SK-N-SH (cell line): ENCODE measurements around the gene UBASH3B. TPM values are rescaled to one million over a fixed set of nuclear protein-coding genes. Genes with fewer than 3 reads are reported as not detected.

Experiments used
- CTCF ChIA-PET: fragments of 300-600, 350-600 bp; formaldehyde crosslinking; extraction: SDS; loops from one replicate; lab custom pipeline; 2021; lab: Yijun Ruan, JAX
- POLR2A ChIA-PET: fragments of 350-600 bp; sonication (Branson Sonifier 250); formaldehyde crosslinking; extraction: SDS; loops from one replicate; lab custom pipeline; 2020; ENCODE audit warnings: antibody characterized with exemption, inconsistent platforms; lab: Yijun Ruan, JAX
- DNase-seq: peaks from one replicate; pipeline ENCODE4 v3.0.0; 2012
- H2AFZ ChIP-seq: fragments of 200-600 bp; sonication (generic); 2 replicates; pipeline ENCODE4 v1.8.1; 2016; ENCODE audit warnings: antibody characterized with exemption, mild to moderate bottlenecking, low read depth
- H3F3A ChIP-seq: fragments of 200-600 bp; sonication (generic); replicated peaks from 2 replicates; pipeline ENCODE3; 2016; ENCODE audit warnings: antibody characterized with exemption, mild to moderate bottlenecking; ENCODE audit not compliant: insufficient read depth
- H3K27ac ChIP-seq, 2 experiments: fragments of 200-500 bp in 1 of 2; fragments of 200-600 bp in 1 of 2; sonication (Bioruptor generic) in 1 of 2; sonication (generic), shearing (Covaris generic) in 1 of 2; 2 replicates each; pipeline versions ENCODE4 v1.5.1 to v1.6.1; 2014 to 2016; ENCODE audit warnings: low read depth in 2 of 2, inconsistent platforms in 1 of 2, low read length in 1 of 2, mild to moderate bottlenecking in 1 of 2, mixed read lengths in 1 of 2
- H3K27me3 ChIP-seq: fragments of 200-600 bp; sonication (generic), shearing (Covaris generic); 2 replicates; pipeline ENCODE4 v1.6.1; 2016; ENCODE audit warnings: mixed run types; ENCODE audit not compliant: insufficient read depth
- H3K36me3 ChIP-seq, 2 experiments: fragments of 200-500 bp in 1 of 2; fragments of 200-600 bp in 1 of 2; sonication (Bioruptor generic) in 1 of 2; sonication (generic) in 1 of 2; replicated peaks in 1 of 2; 2 replicates each; pipeline versions ENCODE3 to v1.5.1; 2014 to 2016; ENCODE audit warnings: low read length in 1 of 2, mild to moderate bottlenecking in 1 of 2; ENCODE audit not compliant: insufficient read depth in 2 of 2, control insufficient read depth in 1 of 2
- H3K4me1 ChIP-seq, 2 experiments: fragments of 200-500 bp in 1 of 2; fragments of 200-600 bp in 1 of 2; sonication (Bioruptor generic) in 1 of 2; sonication (generic), shearing (Covaris generic) in 1 of 2; 2 replicates each; pipeline versions ENCODE4 v1.5.1 to v1.6.1; 2014 to 2016; ENCODE audit warnings: low read depth in 1 of 2, low read length in 1 of 2, mixed run types in 1 of 2; ENCODE audit not compliant: insufficient read depth in 2 of 2, control insufficient read depth in 1 of 2
- H3K4me2 ChIP-seq: fragments of 200-600 bp; sonication (generic), shearing (Covaris generic); 2 replicates; pipeline ENCODE4 v1.6.1; 2017; ENCODE audit warnings: mixed run types
- H3K4me3 ChIP-seq, 2 experiments: fragments of 200-500 bp in 1 of 2; fragments of 200-600 bp in 1 of 2; sonication (Bioruptor generic) in 1 of 2; sonication (generic), shearing (Covaris generic) in 1 of 2; 2 replicates each; pipeline versions ENCODE4 v1.5.1 to v1.8.1; 2014 to 2016; ENCODE audit warnings: low read depth in 2 of 2, inconsistent platforms in 1 of 2, low read length in 1 of 2, mild to moderate bottlenecking in 1 of 2, mixed read lengths in 1 of 2, moderate library complexity in 1 of 2
- H3K79me2 ChIP-seq: fragments of 200-600 bp; sonication (generic); 2 replicates; pipeline ENCODE4 v1.8.1; 2017; ENCODE audit warnings: mild to moderate bottlenecking; ENCODE audit not compliant: insufficient read depth
- H3K9ac ChIP-seq: fragments of 200-600 bp; sonication (generic); 2 replicates; pipeline ENCODE4 v1.6.1; 2017; ENCODE audit warnings: mixed run types
- H3K9me2 ChIP-seq: fragments of 200-600 bp; sonication (generic); 2 replicates; pipeline ENCODE4 v1.6.1; 2017; ENCODE audit warnings: mixed run types
- H3K9me3 ChIP-seq: fragments of 200-600 bp; sonication (generic); 2 replicates; pipeline ENCODE4 v1.6.1; 2017; ENCODE audit warnings: mixed run types, mild to moderate bottlenecking, moderate library complexity
- H4K20me1 ChIP-seq: fragments of 200-600 bp; sonication (generic); 2 replicates; pipeline ENCODE4 v1.6.1; 2017; ENCODE audit warnings: mild to moderate bottlenecking, mixed run types; ENCODE audit not compliant: insufficient read depth
- EZH2phosphoT487 ChIP-seq: fragments of 200-600 bp; sonication (generic); IDR thresholded peaks from 2 replicates; pipeline ENCODE4 v1.6.1; 2017; ENCODE audit warnings: low read depth, mixed run types, mild to moderate bottlenecking, antibody characterized with exemption, moderate library complexity, borderline replicate concordance
- FOSL2 ChIP-seq: IDR thresholded peaks from 2 replicates; pipeline ENCODE4 v1.4.0; 2012; ENCODE audit warnings: low read depth, mild to moderate bottlenecking, moderate library complexity, borderline replicate concordance
- FOXJ3 ChIP-seq: sonication (generic); formaldehyde crosslinking; IDR thresholded peaks from 2 replicates; pipeline ENCODE4 v1.5.1; 2020; ENCODE audit warnings: mild to moderate bottlenecking, missing genetic modification reagents
- FOXM1 ChIP-seq: IDR thresholded peaks from 2 replicates; pipeline ENCODE4 v1.4.0; 2012; ENCODE audit warnings: low read depth, mild to moderate bottlenecking
- GATA2 ChIP-seq: sonication (generic); formaldehyde crosslinking; IDR thresholded peaks from 2 replicates; pipeline ENCODE4 v1.5.0; 2020; ENCODE audit warnings: mild to moderate bottlenecking, missing genetic modification reagents
- JUND ChIP-seq: IDR thresholded peaks from 2 replicates; pipeline ENCODE4 v1.4.0; 2012
- MEF2A ChIP-seq: IDR thresholded peaks from 2 replicates; pipeline ENCODE4 v1.4.0; 2012; ENCODE audit warnings: low read depth, borderline replicate concordance
- NRF1 ChIP-seq: IDR thresholded peaks from 2 replicates; pipeline ENCODE4 v1.6.1; 2012; ENCODE audit warnings: low read depth, mild to moderate bottlenecking, low read length
- RXRA ChIP-seq: IDR thresholded peaks from 2 replicates; pipeline ENCODE4 v1.4.0; 2012; ENCODE audit warnings: low read depth, mild to moderate bottlenecking, borderline replicate concordance
- SIN3A ChIP-seq: IDR thresholded peaks from 2 replicates; pipeline ENCODE4 v1.6.1; 2012; ENCODE audit warnings: low read depth, mild to moderate bottlenecking, low read length, moderate library complexity, borderline replicate concordance
- TCF12 ChIP-seq: IDR thresholded peaks from 2 replicates; pipeline ENCODE4 v1.4.0; 2012
- YY1 ChIP-seq: IDR thresholded peaks from 2 replicates; pipeline ENCODE4 v1.4.0; 2012; ENCODE audit warnings: low read depth, mild to moderate bottlenecking
- WGBS: methylation state at CpG from one replicate; pipeline ENCODE4 v1.1.6; 2017; ENCODE audit warnings: low lambda C conversion rate; 5-methylcytosine and 5-hydroxymethylcytosine counted together
- polyA plus RNA-seq, 3 experiments: library from polyadenylated mRNA; depleted of rRNA; stranded (reverse); fragments of >200 nt; gene quantifications; 2 replicates each; pipeline ENCODE4 v1.2.3, GENCODE V29; 2012
- TF ChIP-seq, protein P1 (sequence below): fragments of 150-350 bp; IDR thresholded peaks from 2 replicates; pipeline ENCODE4 v1.6.1; 2017; ENCODE audit warnings: antibody characterized with exemption, low read length, low read depth, borderline replicate concordance
- TF ChIP-seq, protein P2 (sequence below): IDR thresholded peaks from 2 replicates; pipeline ENCODE4 v1.4.0; 2012; ENCODE audit warnings: low read depth, borderline replicate concordance
- TF ChIP-seq, protein P3 (sequence below): IDR thresholded peaks from 2 replicates; pipeline ENCODE4 v1.4.0; 2012; ENCODE audit warnings: low read depth
- TF ChIP-seq, protein P4 (sequence below): IDR thresholded peaks from 2 replicates; pipeline ENCODE4 v1.4.0; 2012; ENCODE audit warnings: low read depth, borderline replicate concordance

Gene UBASH3B
- polyA plus RNA-seq, 1 of the 3 experiments (the other 2 are of a cell fraction): 10.4 TPM

DNA sequence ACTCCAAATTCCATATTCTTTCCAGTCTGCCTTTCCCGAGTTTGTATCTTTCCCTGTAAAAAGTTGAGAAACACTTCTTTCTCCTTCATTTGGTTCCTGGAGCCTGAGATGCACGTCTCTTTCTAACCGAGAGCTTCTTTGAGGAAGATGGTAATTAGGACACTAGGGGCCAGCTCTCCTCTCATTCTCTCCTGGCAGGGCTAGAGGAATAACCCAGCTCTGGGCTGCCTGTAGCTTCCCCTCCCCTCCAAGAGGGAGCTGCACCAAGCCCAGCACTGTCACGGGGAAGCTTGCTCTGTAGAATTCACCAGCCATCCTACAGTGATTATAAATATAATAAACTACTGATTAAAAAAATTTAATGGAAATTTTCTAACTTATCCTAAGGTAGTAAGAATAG lies 26.9 kb downstream of the UBASH3B start (continued):
- TF ChIP-seq, protein P1, sequence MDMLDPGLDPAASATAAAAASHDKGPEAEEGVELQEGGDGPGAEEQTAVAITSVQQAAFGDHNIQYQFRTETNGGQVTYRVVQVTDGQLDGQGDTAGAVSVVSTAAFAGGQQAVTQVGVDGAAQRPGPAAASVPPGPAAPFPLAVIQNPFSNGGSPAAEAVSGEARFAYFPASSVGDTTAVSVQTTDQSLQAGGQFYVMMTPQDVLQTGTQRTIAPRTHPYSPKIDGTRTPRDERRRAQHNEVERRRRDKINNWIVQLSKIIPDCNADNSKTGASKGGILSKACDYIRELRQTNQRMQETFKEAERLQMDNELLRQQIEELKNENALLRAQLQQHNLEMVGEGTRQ: no peak

DNA sequence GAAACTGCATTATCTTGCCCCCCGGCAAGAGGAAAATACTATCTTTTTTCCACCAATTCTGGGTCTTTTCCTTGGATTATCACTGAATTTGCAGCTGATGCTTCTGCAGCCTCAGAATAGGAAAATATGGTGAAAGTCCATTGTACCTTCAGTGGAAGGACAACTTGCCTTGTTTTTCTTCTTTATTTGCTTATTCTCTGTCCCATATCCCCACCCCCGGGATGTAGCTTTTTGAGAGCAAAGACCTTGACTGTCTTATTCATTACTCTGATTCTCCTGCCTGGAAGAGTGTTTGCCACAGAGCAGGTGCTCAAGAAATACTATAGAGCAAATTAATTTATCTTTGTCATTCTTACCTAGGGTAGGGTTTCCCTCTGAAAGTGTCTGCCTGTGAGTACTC lies 29.5 kb downstream of the UBASH3B start:
- Histone ChIP-seq H3K9me3 (no peaks in the 10 kb centered on the region), H3K4me2 (no peak overlapping the region), H2AFZ (no peak overlapping the region), H4K20me1 (peaks cover 4% of the 10 kb centered on the region; the same call in 1 of the 2 replicates), H3K9ac (no peak overlapping the region), H3K79me2 (peaks cover 85% of the 10 kb centered on the region; the same call in 1 of the 2 replicates), H3F3A (peaks cover 10% of the 10 kb centered on the region), H3K9me2 (no peaks in the 10 kb centered on the region), H3K27me3 (no peaks in the 10 kb centered on the region), H3K27ac (no peak overlapping the region), H3K36me3 (peaks cover 0 to 8% of the 10 kb centered on the region in 2 experiments)
- WGBS: 94% methylated on average over 2 of the region's 2 CpGs
- ChIA-PET CTCF (no interaction called here), POLR2A (no interaction called here)
- no peak for TF ChIP-seq NRF1
- no peak for TF ChIP-seq FOXM1
- TF ChIP-seq JUND: no peak
- TF ChIP-seq FOXJ3 (CRISPR knock-in tag): no peak
- no peak for TF ChIP-seq RXRA
- TF ChIP-seq TCF12: no peak
- no peak for TF ChIP-seq SIN3A
- no peak for TF ChIP-seq MEF2A
- no peak for TF ChIP-seq YY1
- no peak for TF ChIP-seq FOSL2
- no peak for TF ChIP-seq GATA2 (CRISPR knock-in tag)
- TF ChIP-seq EZH2phosphoT487: no peak
- TF ChIP-seq, protein P2, sequence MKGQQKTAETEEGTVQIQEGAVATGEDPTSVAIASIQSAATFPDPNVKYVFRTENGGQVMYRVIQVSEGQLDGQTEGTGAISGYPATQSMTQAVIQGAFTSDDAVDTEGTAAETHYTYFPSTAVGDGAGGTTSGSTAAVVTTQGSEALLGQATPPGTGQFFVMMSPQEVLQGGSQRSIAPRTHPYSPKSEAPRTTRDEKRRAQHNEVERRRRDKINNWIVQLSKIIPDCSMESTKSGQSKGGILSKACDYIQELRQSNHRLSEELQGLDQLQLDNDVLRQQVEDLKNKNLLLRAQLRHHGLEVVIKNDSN: no peak
- TF ChIP-seq, protein P1: no peak
- TF ChIP-seq, all 33 proteins: peak for 0
- H3K4me3 ChIP-seq: no peak overlapping the region
- H3K4me1 ChIP-seq: peaks cover 0 to 18% of the 10 kb centered on the region in 2 experiments; a peak in 1 of 4 replicates
- DNase-seq: no peak

DNA sequence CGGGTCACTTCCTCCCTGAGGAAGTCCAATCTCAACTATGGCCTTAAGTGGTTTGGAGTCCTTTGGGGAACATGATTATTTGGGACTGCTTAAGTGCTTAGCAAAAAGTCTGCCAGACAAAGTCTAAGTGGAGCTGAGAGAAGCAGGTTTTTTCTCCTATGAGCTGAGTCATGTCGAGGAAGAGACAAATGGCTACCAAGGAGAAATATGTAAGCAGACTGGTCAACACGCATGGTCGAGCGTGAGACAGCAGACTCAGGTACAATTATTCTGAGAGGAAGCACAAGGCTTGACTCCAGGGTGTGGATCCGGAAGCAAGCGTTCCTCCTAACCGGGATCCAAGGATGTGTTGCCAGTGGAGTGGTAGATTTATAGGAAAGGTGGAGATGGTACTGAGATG lies 30.6 kb downstream of the UBASH3B start:
- H3K27ac ChIP-seq: no peak overlapping the region
- no peak overlapping the region for H2AFZ ChIP-seq
- peaks cover 0 to 16% of the 10 kb centered on the region in 2 experiments; a peak in 1 of 4 replicates for H3K4me1 ChIP-seq
- H4K20me1 ChIP-seq: peaks cover 4% of the 10 kb centered on the region; the same call in 1 of the 2 replicates
- H3K9me2 ChIP-seq: no peaks in the 10 kb centered on the region
- CTCF ChIA-PET: no interaction called here
- peaks cover 81% of the 10 kb centered on the region; the same call in 1 of the 2 replicates for H3K79me2 ChIP-seq
- TF ChIP-seq, protein P3, sequence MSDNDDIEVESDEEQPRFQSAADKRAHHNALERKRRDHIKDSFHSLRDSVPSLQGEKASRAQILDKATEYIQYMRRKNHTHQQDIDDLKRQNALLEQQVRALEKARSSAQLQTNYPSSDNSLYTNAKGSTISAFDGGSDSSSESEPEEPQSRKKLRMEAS: no peak
- TF ChIP-seq EZH2phosphoT487: no peak
- no peak for TF ChIP-seq MEF2A
- TF ChIP-seq, protein P4, sequence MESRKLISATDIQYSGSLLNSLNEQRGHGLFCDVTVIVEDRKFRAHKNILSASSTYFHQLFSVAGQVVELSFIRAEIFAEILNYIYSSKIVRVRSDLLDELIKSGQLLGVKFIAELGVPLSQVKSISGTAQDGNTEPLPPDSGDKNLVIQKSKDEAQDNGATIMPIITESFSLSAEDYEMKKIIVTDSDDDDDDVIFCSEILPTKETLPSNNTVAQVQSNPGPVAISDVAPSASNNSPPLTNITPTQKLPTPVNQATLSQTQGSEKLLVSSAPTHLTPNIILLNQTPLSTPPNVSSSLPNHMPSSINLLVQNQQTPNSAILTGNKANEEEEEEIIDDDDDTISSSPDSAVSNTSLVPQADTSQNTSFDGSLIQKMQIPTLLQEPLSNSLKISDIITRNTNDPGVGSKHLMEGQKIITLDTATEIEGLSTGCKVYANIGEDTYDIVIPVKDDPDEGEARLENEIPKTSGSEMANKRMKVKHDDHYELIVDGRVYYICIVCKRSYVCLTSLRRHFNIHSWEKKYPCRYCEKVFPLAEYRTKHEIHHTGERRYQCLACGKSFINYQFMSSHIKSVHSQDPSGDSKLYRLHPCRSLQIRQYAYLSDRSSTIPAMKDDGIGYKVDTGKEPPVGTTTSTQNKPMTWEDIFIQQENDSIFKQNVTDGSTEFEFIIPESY: no peak
- no peaks in the 10 kb centered on the region for H3K9me3 ChIP-seq
- H3K27me3 ChIP-seq: no peaks in the 10 kb centered on the region
- POLR2A ChIA-PET: no interaction called here
- no peak overlapping the region for H3K9ac ChIP-seq
- H3K36me3 ChIP-seq: peaks cover 0 to 8% of the 10 kb centered on the region in 2 experiments
- no peak overlapping the region for H3K4me2 ChIP-seq
- peaks cover 10% of the 10 kb centered on the region for H3F3A ChIP-seq
- DNase-seq: no peak
- no peak overlapping the region for H3K4me3 ChIP-seq
- WGBS: 95% methylated on average over 8 of the region's 8 CpGs
